DND-41 (cell line): ENCODE data around the gene KCNIP1.

Source experiments
- CTCF ChIP-seq: IDR thresholded peaks from 2 replicates; pipeline ENCODE4 v1.5.1; 2012; ENCODE audit warnings: borderline replicate concordance, low read length, moderate library complexity, mild to moderate bottlenecking; ENCODE audit not compliant: poor library complexity, severe bottlenecking; ENCODE audit errors: extremely low read depth
- EZH2 ChIP-seq: IDR thresholded peaks from 3 replicates; pipeline ENCODE4 v1.6.1; 2012; ENCODE audit warnings: borderline replicate concordance, low read depth, mild to moderate bottlenecking, moderate library complexity, low read length, inconsistent platforms; ENCODE audit not compliant: severe bottlenecking

- no peak for TF ChIP-seq CTCF
- no peak for TF ChIP-seq EZH2
Measured at GRCh38 chr5:170757182-170757601, 253.4 kb downstream of the KCNIP1 start.
